Keratinocyte (primary cell): ENCODE data around the gene TEX19.

Experiments used
- EZH2 ChIP-seq: IDR thresholded peaks from one replicate; pipeline ENCODE4 v1.6.1; 2012; ENCODE audit warnings: inconsistent platforms, mild to moderate bottlenecking, low read length, moderate library complexity
- TF ChIP-seq, protein P1 (sequence below), 3 experiments: IDR thresholded peaks in 1 of 3; conservative IDR thresholded peaks in 1 of 3; optimal IDR thresholded peaks in 1 of 3; 2 replicates in 2 of 3; 3 replicates in 1 of 3; pipeline versions ENCODE3 to v1.5.1; 2011; ENCODE audit warnings: low read length in 3 of 3, mild to moderate bottlenecking in 3 of 3, moderate library complexity in 2 of 3, control low read depth in 1 of 3, inconsistent platforms in 1 of 3; ENCODE audit not compliant: insufficient read depth in 2 of 3; ENCODE audit errors: extremely low read depth in 1 of 3

DNA sequence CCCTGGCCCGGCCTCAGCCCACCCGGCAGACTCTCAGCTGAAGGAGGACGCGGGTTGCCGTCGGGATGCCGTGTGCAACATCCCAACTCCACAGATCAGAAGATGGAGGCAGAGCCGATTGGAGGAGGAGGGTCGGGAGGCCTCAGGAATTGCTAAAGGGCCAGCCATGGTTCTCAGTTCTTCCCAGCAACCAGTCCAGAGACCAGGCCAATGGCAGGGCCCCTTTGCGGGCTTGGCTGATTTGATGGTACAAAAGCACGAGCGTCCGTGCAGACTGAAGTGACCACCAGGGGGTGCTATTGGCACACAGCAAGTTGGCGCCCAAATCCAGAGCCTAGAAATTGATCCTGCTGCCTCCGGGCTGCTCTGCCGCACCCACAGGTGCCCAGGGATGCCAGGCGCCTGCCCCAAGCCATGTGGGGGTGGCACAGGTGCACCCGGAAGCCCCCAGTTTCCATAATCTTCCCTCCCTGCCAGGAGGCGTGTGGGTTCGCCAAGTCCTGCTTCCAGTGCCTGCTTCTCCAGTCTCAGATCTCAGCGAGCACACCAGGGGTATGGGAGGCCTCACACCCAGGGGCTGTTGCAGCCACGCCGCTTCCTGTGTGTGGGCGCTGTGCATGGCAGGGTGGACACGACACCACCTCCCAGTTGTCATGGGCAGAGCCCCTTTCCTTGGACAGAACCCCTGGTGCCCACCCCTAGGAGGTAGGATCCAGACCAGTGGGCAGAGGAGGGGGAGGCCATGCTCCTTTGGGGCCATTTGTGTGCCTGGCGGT lies 7.1 kb upstream of the TEX19 start:
- TF ChIP-seq, protein P1, sequence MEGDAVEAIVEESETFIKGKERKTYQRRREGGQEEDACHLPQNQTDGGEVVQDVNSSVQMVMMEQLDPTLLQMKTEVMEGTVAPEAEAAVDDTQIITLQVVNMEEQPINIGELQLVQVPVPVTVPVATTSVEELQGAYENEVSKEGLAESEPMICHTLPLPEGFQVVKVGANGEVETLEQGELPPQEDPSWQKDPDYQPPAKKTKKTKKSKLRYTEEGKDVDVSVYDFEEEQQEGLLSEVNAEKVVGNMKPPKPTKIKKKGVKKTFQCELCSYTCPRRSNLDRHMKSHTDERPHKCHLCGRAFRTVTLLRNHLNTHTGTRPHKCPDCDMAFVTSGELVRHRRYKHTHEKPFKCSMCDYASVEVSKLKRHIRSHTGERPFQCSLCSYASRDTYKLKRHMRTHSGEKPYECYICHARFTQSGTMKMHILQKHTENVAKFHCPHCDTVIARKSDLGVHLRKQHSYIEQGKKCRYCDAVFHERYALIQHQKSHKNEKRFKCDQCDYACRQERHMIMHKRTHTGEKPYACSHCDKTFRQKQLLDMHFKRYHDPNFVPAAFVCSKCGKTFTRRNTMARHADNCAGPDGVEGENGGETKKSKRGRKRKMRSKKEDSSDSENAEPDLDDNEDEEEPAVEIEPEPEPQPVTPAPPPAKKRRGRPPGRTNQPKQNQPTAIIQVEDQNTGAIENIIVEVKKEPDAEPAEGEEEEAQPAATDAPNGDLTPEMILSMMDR (optimal IDR thresholded peaks at IDR 0.05 in 1 of 3, IDR thresholded peaks at IDR 0.05 in 1 of 3, conservative IDR thresholded peaks at IDR 0.05 in 1 of 3; ENCODE audit: extremely low read depth in 1 of 3, insufficient read depth in 2 of 3, low read length in 3 of 3), result peak; percentile 90 to 95 (median 90)
- TF ChIP-seq EZH2, result no peak
